ENCODE results near the gene RAB11FIP5.

Gene RAB11FIP5

GRCh38 chr2:73085691-73086090, 27.1 kb downstream of the RAB11FIP5 start:
- H3K36me3 Mint-ChIP-seq (ENCODE audit: low read depth): no peaks in the 10 kb centered on the region
- no peaks in the 10 kb centered on the region for H3K4me1 Mint-ChIP-seq (ENCODE audit: low read depth)
- H3K4me3 Mint-ChIP-seq: no peak overlapping the region
- intact Hi-C loops (cut with micrococcal nuclease): loop anchor here (1.0 to 5.0 kb wide), 2 partner anchors 78 to 92 kb away; no protein-coding TSS in a partner anchor
- no peak overlapping the region for H3K27ac Mint-ChIP-seq
- peaks cover 8% of the 10 kb centered on the region for H3K27me3 Mint-ChIP-seq
- no peaks in the 10 kb centered on the region for H3K9me3 Mint-ChIP-seq

- H3K27me3 Mint-ChIP-seq: peaks cover 8% of the 10 kb centered on the region
- no peaks in the 10 kb centered on the region for H3K9me3 Mint-ChIP-seq
- intact Hi-C loops (cut with micrococcal nuclease): loop anchor here (1.0 to 5.0 kb wide), 2 partner anchors 78 to 92 kb away; no protein-coding TSS in a partner anchor
- H3K4me1 Mint-ChIP-seq (ENCODE audit: low read depth): no peaks in the 10 kb centered on the region
- H3K4me3 Mint-ChIP-seq: no peak overlapping the region
- H3K36me3 Mint-ChIP-seq (ENCODE audit: low read depth): no peaks in the 10 kb centered on the region
- no peak overlapping the region for H3K27ac Mint-ChIP-seq
Measured at GRCh38 chr2:73084971-73085370, 27.8 kb downstream of the RAB11FIP5 start.

GRCh38 chr2:73083886-73084800, 28.6 kb downstream of the RAB11FIP5 start:
- H3K27me3 Mint-ChIP-seq: peaks cover 11% of the 10 kb centered on the region
- intact Hi-C loops (cut with micrococcal nuclease): no loop called here
- no peaks in the 10 kb centered on the region for H3K36me3 Mint-ChIP-seq (ENCODE audit: low read depth)
- no peak overlapping the region for H3K27ac Mint-ChIP-seq
- no peak overlapping the region for H3K4me3 Mint-ChIP-seq
- H3K9me3 Mint-ChIP-seq: no peaks in the 10 kb centered on the region
- H3K4me1 Mint-ChIP-seq (ENCODE audit: low read depth): no peaks in the 10 kb centered on the region

GRCh38 chr2:73082523-73083410, 30.0 kb downstream of the RAB11FIP5 start:
- Mint-ChIP-seq H3K4me3 (no peak overlapping the region), H3K27me3 (peaks cover 17% of the 10 kb centered on the region), H3K27ac (no peak overlapping the region), H3K36me3 (ENCODE audit: low read depth) (no peaks in the 10 kb centered on the region), H3K4me1 (ENCODE audit: low read depth) (no peaks in the 10 kb centered on the region), H3K9me3 (no peaks in the 10 kb centered on the region)
- intact Hi-C loops (cut with micrococcal nuclease): no loop called here

- intact Hi-C loops (cut with micrococcal nuclease): no loop called here
- peaks cover 22% of the 10 kb centered on the region for H3K27me3 Mint-ChIP-seq
- H3K27ac Mint-ChIP-seq: no peak overlapping the region
- no peaks in the 10 kb centered on the region for H3K9me3 Mint-ChIP-seq
- H3K36me3 Mint-ChIP-seq (ENCODE audit: low read depth): no peaks in the 10 kb centered on the region
- no peaks in the 10 kb centered on the region for H3K4me1 Mint-ChIP-seq (ENCODE audit: low read depth)
- H3K4me3 Mint-ChIP-seq: no peak overlapping the region
Measured at GRCh38 chr2:73081181-73081671, 31.5 kb downstream of the RAB11FIP5 start.

- Mint-ChIP-seq H3K4me3 (no peak overlapping the region), H3K27me3 (peaks cover 22% of the 10 kb centered on the region), H3K4me1 (ENCODE audit: low read depth) (no peaks in the 10 kb centered on the region), H3K36me3 (ENCODE audit: low read depth) (no peaks in the 10 kb centered on the region), H3K27ac (no peak overlapping the region), H3K9me3 (no peaks in the 10 kb centered on the region)
- intact Hi-C loops (cut with micrococcal nuclease): no loop called here
Measured at GRCh38 chr2:73080321-73081131, 32.2 kb downstream of the RAB11FIP5 start.

- Mint-ChIP-seq H3K27ac (no peak overlapping the region), H3K9me3 (no peaks in the 10 kb centered on the region), H3K36me3 (ENCODE audit: low read depth) (no peaks in the 10 kb centered on the region), H3K4me3 (no peak overlapping the region), H3K27me3 (peaks cover 25% of the 10 kb centered on the region), H3K4me1 (ENCODE audit: low read depth) (no peaks in the 10 kb centered on the region)
- intact Hi-C loops (cut with micrococcal nuclease): no loop called here
Measured at GRCh38 chr2:73079636-73080035, 33.1 kb downstream of the RAB11FIP5 start.

GRCh38 chr2:73078457-73079411, 34.0 kb downstream of the RAB11FIP5 start:
- Mint-ChIP-seq H3K4me1 (ENCODE audit: low read depth) (no peaks in the 10 kb centered on the region), H3K4me3 (no peak overlapping the region), H3K27me3 (peaks cover 25% of the 10 kb centered on the region), H3K9me3 (no peaks in the 10 kb centered on the region), H3K27ac (no peak overlapping the region), H3K36me3 (ENCODE audit: low read depth) (no peaks in the 10 kb centered on the region)
- intact Hi-C loops (cut with micrococcal nuclease): no loop called here

GRCh38 chr2:73077424-73077795, 35.3 kb downstream of the RAB11FIP5 start:
- intact Hi-C loops (cut with micrococcal nuclease): no loop called here
- H3K27me3 Mint-ChIP-seq: peaks cover 22% of the 10 kb centered on the region
- no peaks in the 10 kb centered on the region for H3K36me3 Mint-ChIP-seq (ENCODE audit: low read depth)
- H3K4me3 Mint-ChIP-seq: no peak overlapping the region
- H3K4me1 Mint-ChIP-seq (ENCODE audit: low read depth): no peaks in the 10 kb centered on the region
- H3K9me3 Mint-ChIP-seq: no peaks in the 10 kb centered on the region
- no peak overlapping the region for H3K27ac Mint-ChIP-seq

- Mint-ChIP-seq H3K27ac (no peak overlapping the region), H3K36me3 (ENCODE audit: low read depth) (peaks cover 2% of the 10 kb centered on the region), H3K27me3 (peaks cover 22% of the 10 kb centered on the region), H3K4me3 (no peak overlapping the region), H3K9me3 (no peaks in the 10 kb centered on the region), H3K4me1 (ENCODE audit: low read depth) (peaks cover 5% of the 10 kb centered on the region)
- intact Hi-C loops (cut with micrococcal nuclease): no loop called here
Measured at GRCh38 chr2:73076701-73077423, 35.9 kb downstream of the RAB11FIP5 start.

- intact Hi-C loops (cut with micrococcal nuclease): no loop called here
Measured at GRCh38 chr2:73075477-73076373, 37.0 kb downstream of the RAB11FIP5 start.

More at GRCh38 chr2:73075477-73076373, 37.0 kb downstream of the RAB11FIP5 start:
- Mint-ChIP-seq H3K9me3 (no peaks in the 10 kb centered on the region), H3K4me3 (no peak overlapping the region), H3K27ac (no peak overlapping the region), H3K36me3 (ENCODE audit: low read depth) (peaks cover 8% of the 10 kb centered on the region), H3K4me1 (ENCODE audit: low read depth) (peaks cover 7% of the 10 kb centered on the region), H3K27me3 (peaks cover 18% of the 10 kb centered on the region)
